Spinal cord (tissue), 10 donors: ENCODE measurements around the gene REV3L. TPM values are rescaled to one million over a fixed set of nuclear protein-coding genes. Genes with fewer than 3 reads are reported as not detected.
"Not testable (repeated sequence)": the region's sequence is repeated elsewhere in the genome, so short reads cannot be mapped to it uniquely, and the experiment has no call there.

Experiments
- DNase-seq, 6 donors: peaks; one replicate each; pipeline versions ENCODE4 v3.0.0 to v3.0.0-alpha.2; 2013 to 2015; ENCODE audit warnings: low spot score in 6 of 6, low read depth in 4 of 6
- H3K27ac ChIP-seq: one replicate; pipeline ENCODE4 v1.5.1; 2013; ENCODE audit warnings: low read depth, low read length, control low read depth
- H3K27me3 ChIP-seq: one replicate; pipeline ENCODE4 v1.6.1; 2013; ENCODE audit warnings: low read length; ENCODE audit not compliant: control insufficient read depth, insufficient read depth
- H3K36me3 ChIP-seq: one replicate; pipeline ENCODE4 v1.6.1; 2013; ENCODE audit warnings: low read length; ENCODE audit not compliant: control insufficient read depth, insufficient read depth
- H3K4me1 ChIP-seq: one replicate; pipeline ENCODE4 v1.6.1; 2013; ENCODE audit warnings: low read length; ENCODE audit not compliant: control insufficient read depth, insufficient read depth
- H3K4me3 ChIP-seq: one replicate; pipeline ENCODE4 v1.5.1; 2013; ENCODE audit warnings: low read depth, low read length, control low read depth
- H3K9me3 ChIP-seq: one replicate; pipeline ENCODE4 v1.6.1; 2013; ENCODE audit warnings: low read length; ENCODE audit not compliant: control insufficient read depth, insufficient read depth
- WGBS: methylation state at CpG from one replicate; pipeline ENCODE4 v1.1.5; 2013; ENCODE audit warnings: missing lambda C conversion rate; ENCODE audit not compliant: insufficient coverage; 5-methylcytosine and 5-hydroxymethylcytosine counted together
- polyA plus RNA-seq, 2 donors: library from polyadenylated mRNA; unstranded; fragments of 120-200 nt; gene quantifications; one replicate each; pipeline ENCODE4 v1.2.1, GENCODE V29; 2013; ENCODE audit not compliant: insufficient read length in 2 of 2
- total RNA-seq, 2 donors: library from RNA; depleted of rRNA in 1 of 2; stranded (reverse); fragments of 120-200 nt in 1 of 2; fragments of >200 nt in 1 of 2; gene quantifications; one replicate each; pipeline versions ENCODE4 v1.2.3 to v1.2.4, GENCODE V29; 2013 to 2014
- donor health status: healthy.

The REV3L gene
- total and polyA plus RNA-seq, 4 donors, result 62.0 to 120 (median 97.9) TPM

DNA sequence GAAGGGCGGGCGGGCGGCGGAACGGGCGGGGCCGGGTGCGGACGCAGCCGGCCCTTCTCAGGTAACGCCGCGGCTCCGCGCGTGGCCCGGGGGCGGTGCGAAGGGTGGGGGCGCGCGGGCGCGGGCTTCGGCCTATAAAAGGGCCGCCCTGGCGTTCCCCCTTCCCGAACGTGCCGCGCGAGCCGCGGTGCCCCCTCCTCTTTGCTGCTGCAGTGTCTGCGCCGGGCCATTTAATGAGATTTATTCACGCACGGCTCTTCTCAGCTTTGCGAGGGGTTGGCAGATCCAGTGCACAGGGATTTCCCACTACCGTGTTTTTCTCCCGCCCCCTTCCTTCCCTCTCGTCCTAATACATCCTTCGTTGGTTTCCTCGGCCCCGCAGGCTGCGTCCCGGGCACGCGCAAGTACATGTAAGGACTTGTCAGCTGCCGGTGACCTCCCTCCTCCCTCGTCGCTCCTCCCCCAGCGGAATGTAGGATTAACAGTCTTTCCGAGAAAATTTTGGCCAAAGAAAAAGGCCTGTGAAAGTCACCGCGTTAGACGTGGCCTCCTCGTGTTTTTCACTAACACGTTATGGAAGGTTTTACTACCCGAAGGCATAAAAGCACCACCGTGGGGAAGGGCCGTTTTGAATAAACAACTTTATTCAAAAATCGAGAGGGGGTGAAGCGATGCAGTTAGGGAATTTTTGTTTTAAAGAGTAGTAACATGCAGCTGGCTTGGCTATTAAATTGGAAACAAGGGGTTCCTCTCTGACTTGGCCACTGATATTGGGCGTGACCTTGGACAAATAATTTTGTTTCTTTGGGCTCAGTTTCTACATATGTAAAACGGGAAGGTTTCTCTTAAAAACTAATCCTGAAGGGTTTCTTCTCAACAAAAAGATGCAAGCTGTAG lies 966 bp upstream of the REV3L start:
- peaks cover 4% of the 10 kb centered on the region for H3K4me1 ChIP-seq
- H3K9me3 ChIP-seq, result no peaks in the 10 kb centered on the region
- WGBS, result 0% methylated on average over 64 of the region's 66 CpGs
- H3K27ac ChIP-seq, result peak overlapping the region; percentile 98
- peaks cover 3% of the 10 kb centered on the region for H3K36me3 ChIP-seq
- H3K27me3 ChIP-seq, result no peaks in the 10 kb centered on the region
- peak overlapping the region; percentile 87 for H3K4me3 ChIP-seq
- DNase-seq, result peak; percentile 75 to 98 (median 86)

- H3K4me3 ChIP-seq, result peak overlapping the region; percentile 87
- H3K36me3 ChIP-seq, result no peaks in the 10 kb centered on the region
- WGBS, result under 1% methylated on average over 87 of the region's 88 CpGs
- H3K27me3 ChIP-seq, result no peaks in the 10 kb centered on the region
- peak overlapping the region; percentile 98 for H3K27ac ChIP-seq
- DNase-seq, result peak in 4 of 6 donors; percentile 32 to 83 (median 77)
- peaks cover 4% of the 10 kb centered on the region for H3K4me1 ChIP-seq
- H3K9me3 ChIP-seq, result no peaks in the 10 kb centered on the region
Measured at GRCh38 chr6:111482188-111482958, 645 bp downstream of the REV3L start.

GRCh38 chr6:111481836-111482187 lies 1.2 kb downstream of the REV3L start:
- DNase-seq, result peak in 1 of 6 donors; percentile 73
- no peaks in the 10 kb centered on the region for H3K9me3 ChIP-seq
- peaks cover 4% of the 10 kb centered on the region for H3K4me1 ChIP-seq
- H3K27me3 ChIP-seq, result no peaks in the 10 kb centered on the region
- no peaks in the 10 kb centered on the region for H3K36me3 ChIP-seq
- H3K27ac ChIP-seq, result peak overlapping the region; percentile 98
- peak overlapping the region; percentile 87 for H3K4me3 ChIP-seq
- WGBS, result 0% methylated on average over 4 of the region's 8 CpGs

GRCh38 chr6:111480988-111481822 lies 1.8 kb downstream of the REV3L start:
- H3K27ac ChIP-seq, result peak overlapping the region; percentile 98
- DNase-seq, result peak in 2 of 6 donors; percentile 35 to 53
- 21% methylated on average over 4 of the region's 6 CpGs for WGBS

DNA sequence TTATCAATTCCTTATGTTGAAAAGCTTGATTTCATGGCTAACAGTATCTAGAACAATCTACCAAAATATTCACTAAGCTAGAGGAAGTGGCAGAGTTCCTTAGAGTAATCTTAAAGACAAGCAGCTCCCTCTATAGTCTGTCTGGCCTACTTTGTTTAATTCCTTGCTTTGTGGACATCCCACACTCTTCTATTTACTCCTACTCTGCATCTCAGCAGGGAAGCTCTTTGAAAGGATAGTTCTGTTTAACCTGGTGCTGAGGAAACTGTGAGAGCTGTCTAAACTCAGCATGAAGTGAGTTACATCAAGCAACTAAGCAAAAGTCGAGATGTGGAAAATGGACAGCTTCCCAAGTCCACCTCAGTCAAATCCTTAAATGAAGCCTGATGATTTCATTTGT lies 4.3 kb downstream of the REV3L start:
- Histone ChIP-seq H3K4me3 (no peak overlapping the region), H3K27ac (peak overlapping the region; percentile 44), H3K27me3 (no peaks in the 10 kb centered on the region), H3K9me3 (no peaks in the 10 kb centered on the region), H3K4me1 (peaks cover 4% of the 10 kb centered on the region), H3K36me3 (no peaks in the 10 kb centered on the region)
- no CpG with 5 or more reads among the region's 1 CpG for WGBS
- peak in 4 of 6 donors; percentile 50 to 83 (median 68) for DNase-seq

More at GRCh38 chr6:111480988-111481822, 1.8 kb downstream of the REV3L start:
- Histone ChIP-seq H3K27me3 (no peaks in the 10 kb centered on the region), H3K36me3 (no peaks in the 10 kb centered on the region), H3K4me1 (peaks cover 4% of the 10 kb centered on the region), H3K9me3 (no peaks in the 10 kb centered on the region), H3K4me3 (peak overlapping the region; percentile 87)

DNA sequence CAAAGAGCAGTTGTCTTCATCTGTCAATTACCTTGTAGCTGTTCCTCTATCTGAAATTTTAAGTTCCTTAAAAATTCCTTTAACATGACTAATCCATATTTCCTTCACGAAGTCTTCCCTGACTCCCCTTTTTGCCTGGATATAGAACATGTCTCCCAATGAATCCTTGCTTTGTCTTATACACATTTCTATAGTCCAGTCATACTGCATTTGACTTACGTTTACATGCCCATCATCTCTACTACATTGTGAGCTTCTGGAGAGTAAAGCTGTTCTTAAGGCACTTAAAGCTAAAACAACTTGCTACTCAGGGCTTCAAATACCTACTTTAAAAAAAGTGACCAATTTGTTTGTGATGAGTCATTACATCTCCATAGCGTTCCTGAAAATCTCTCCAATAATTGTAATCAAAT lies 4.9 kb downstream of the REV3L start:
- H3K27ac ChIP-seq, result no peak overlapping the region
- no peak for DNase-seq
- 29% methylated on average over 1 of the region's 3 CpGs for WGBS
- H3K27me3 ChIP-seq, result no peaks in the 10 kb centered on the region
- no peaks in the 10 kb centered on the region for H3K36me3 ChIP-seq
- no peaks in the 10 kb centered on the region for H3K9me3 ChIP-seq
- H3K4me3 ChIP-seq, result no peak overlapping the region
- H3K4me1 ChIP-seq, result peaks cover 4% of the 10 kb centered on the region

- 24% methylated on average over 1 of the region's 1 CpG for WGBS
- Histone ChIP-seq H3K4me3 (no peak overlapping the region), H3K4me1 (peaks cover 4% of the 10 kb centered on the region), H3K9me3 (no peaks in the 10 kb centered on the region), H3K27ac (no peak overlapping the region), H3K36me3 (no peaks in the 10 kb centered on the region), H3K27me3 (no peaks in the 10 kb centered on the region)
- no peak for DNase-seq
Measured at GRCh38 chr6:111477481-111477938, 5.5 kb downstream of the REV3L start.

DNA sequence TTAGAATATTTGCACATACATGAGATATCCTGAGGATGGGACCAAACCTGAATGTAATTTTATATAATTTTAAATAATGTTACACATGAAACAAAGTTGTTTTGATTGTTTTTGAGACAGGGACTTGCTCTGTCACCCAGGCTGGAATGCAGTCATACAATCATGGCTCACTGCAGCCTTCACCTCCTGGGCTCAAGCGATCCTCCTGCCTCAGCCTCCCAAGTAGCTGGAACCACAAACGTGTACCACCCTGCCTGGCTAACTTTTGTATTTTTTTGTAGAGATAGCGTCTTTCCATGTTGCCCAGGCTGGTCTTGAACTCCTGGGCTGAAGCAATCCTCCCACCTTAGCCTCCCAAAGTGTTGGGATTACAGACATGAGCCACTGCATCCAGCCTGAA lies 7.0 kb downstream of the REV3L start:
- H3K4me1 ChIP-seq, H3K27me3 ChIP-seq, H3K27ac ChIP-seq, DNase-seq, H3K9me3 ChIP-seq, H3K36me3 ChIP-seq, H3K4me3 ChIP-seq: not testable (repeated sequence)
- 86% methylated on average over 2 of the region's 3 CpGs for WGBS

GRCh38 chr6:111474771-111475170 lies 8.2 kb downstream of the REV3L start:
- Histone ChIP-seq H3K27me3 (no peaks in the 10 kb centered on the region), H3K4me3 (no peak overlapping the region), H3K4me1 (peaks cover 4% of the 10 kb centered on the region), H3K9me3 (no peaks in the 10 kb centered on the region), H3K27ac (no peak overlapping the region), H3K36me3 (no peaks in the 10 kb centered on the region)
- WGBS, result no CpG with 5 or more reads among the region's 2 CpGs
- no peak for DNase-seq
